GM19324 (cell line): ENCODE measurements around the gene ADGRL3.

Experiments
- ATAC-seq: cut with Tn5 transposase; IDR thresholded peaks from one replicate; pipeline ENCODE4 v1.9.1; 2021; ENCODE audit warnings: mild to moderate bottlenecking, moderate library complexity; ENCODE audit not compliant: unreplicated experiment, low FRiP score

ADGRL3 gene

GRCh38 chr4:62023633-62024032 lies 823.5 kb downstream of the ADGRL3 start:
- no peak for ATAC-seq

DNA sequence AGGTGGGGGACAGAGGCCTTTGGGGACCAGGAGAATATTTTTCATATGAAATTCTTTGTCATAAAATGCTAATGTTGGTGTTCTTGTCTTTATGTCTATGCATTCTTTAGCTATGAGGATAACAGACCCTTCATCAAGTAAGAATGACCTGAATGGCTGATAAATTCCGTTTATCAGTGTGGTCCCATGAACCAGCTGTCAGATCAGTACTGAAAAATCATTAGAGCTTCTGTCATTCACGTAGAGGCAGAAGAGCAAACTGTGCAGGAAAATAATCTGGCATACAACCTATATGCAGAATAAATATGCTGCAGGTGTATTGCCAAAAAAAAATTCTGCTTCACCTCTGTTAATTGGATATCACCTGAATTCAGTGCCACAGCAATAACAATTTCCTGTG lies 828.6 kb downstream of the ADGRL3 start:
- ATAC-seq = no peak

- ATAC-seq = no peak
These were observed 830.8 kb downstream of the ADGRL3 start for GRCh38 chr4:62030958-62031357.

DNA sequence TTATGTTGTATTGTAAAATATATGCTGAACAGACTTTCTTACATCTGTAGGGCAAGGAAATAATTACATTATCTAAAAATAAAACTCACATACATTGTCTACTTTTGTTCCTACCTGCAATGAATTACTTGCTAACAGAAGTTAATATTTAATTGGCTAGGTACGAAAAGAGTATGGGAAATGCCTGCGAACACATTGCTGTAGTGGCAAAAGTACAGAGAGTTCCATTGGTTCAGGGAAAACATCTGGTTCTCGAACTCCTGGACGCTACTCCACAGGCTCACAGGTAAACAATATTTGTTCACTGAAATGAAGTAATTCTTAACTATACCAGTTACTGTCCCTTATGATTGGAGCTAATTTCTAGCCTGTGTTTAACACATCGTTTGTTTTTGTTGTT lies 837.4 kb downstream of the ADGRL3 start:
- ATAC-seq = no peak

DNA sequence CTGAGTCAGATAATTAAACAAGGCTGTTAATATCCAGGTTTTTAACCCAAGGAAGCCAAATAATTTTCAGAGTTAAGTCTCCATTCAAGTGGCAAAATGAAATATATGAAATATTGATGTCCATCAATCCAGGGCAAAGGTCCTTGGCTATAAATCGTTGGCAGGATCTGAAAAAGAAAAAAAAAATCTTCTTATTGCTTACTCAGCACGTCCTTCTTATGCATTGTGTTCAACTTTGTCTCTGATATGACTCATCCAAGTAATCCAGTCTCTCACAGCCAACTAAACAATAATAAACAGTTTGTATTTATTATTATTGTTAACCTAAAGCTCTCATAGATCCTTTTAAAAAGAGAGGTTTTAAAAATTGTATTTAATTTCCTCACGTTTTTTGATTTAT lies 851.2 kb downstream of the ADGRL3 start:
- no peak for ATAC-seq

- no peak for ATAC-seq
These were observed 853.8 kb downstream of the ADGRL3 start for GRCh38 chr4:62053974-62054373.

GRCh38 chr4:62057031-62057430 lies 856.9 kb downstream of the ADGRL3 start:
- no peak for ATAC-seq

- no peak for ATAC-seq
These were observed 858.4 kb downstream of the ADGRL3 start for GRCh38 chr4:62058571-62058970.

DNA sequence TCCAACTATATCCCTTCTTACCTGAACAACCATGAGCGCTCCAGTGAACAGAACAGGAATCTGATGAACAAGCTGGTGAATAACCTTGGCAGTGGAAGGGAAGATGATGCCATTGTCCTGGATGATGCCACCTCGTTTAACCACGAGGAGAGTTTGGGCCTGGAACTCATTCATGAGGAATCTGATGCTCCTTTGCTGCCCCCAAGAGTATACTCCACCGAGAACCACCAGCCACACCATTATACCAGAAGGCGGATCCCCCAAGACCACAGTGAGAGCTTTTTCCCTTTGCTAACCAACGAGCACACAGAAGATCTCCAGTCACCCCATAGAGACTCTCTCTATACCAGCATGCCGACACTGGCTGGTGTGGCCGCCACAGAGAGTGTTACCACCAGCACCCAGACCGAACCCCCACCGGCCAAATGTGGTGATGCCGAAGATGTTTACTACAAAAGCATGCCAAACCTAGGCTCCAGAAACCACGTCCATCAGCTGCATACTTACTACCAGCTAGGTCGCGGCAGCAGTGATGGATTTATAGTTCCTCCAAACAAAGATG lies 870.2 kb downstream of the ADGRL3 start:
- ATAC-seq = no peak

DNA sequence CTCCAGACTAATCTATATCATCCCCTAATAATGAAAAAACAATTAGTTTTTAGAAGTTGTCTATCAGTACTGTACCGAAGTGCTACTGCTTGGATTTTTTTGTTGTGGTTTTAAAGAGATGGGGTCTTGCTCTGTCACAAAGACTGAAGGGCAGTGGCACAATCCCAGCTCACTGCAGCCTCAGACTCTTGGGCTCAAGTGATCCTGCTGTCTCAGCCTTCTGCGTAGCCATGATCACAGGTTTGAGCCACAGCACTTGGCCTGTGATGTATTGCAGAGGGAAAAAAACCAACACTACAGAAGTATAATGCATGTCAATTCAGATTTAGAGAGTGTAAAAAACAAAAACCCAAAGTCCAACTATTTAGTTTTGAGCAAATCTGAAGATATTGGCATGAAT lies 875.0 kb downstream of the ADGRL3 start:
- ATAC-seq = no peak

DNA sequence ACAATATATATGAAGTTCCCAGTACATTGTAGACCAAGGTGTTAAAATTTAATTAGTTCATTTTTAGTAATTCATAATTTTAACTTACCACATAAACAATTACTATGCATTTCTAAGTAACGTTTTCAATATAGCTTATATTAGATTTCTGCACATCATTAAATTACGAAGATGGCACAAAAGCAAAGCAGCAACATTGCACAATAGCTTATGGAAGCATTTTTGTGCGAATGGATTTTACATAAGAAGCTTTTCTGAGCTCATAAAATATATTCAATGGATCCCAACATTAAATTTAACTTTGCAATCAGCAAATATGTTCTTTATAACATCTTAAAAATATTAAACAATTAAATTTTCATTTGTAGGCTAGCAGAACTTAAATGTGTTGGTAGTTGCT lies 875.4 kb downstream of the ADGRL3 start:
- ATAC-seq = no peak

DNA sequence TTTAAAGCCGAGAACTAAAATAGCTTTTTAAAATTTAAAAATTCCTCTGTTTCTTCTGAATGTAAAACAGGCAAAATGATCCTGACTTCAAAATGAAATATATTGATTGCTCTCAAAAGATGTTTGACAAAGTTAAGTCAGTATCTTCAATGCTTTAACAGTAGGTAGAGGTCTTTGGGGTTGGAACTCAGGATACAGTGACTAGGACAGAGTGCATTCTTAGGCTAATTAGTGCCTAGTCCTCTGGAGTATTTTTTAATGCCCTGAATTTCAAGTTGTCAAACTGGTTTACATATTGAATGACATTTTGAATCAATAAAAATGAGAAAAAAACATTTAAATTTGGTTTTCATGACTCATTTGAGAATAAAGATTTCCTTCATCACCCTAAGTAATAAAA lies 877.3 kb downstream of the ADGRL3 start:
- ATAC-seq = no peak

DNA sequence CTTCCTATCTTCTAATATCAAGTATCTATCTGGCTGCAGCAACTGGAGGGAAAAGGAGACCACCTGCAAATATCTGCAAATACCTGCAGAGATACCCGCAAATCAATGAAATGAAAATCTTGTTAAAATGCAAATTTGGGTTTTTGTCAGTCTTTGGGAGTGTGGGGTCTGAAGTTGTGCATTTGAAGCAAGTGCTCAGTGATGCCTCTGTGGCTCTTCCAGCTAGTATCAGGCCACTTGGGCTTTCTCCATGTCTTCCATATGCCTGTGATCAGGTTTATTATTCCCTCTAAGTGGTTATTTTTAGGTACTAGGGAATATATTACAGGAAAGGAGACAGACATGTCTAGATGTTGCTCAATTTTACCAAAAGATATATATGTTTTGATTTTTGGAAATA lies 880.3 kb downstream of the ADGRL3 start:
- no peak for ATAC-seq

GRCh38 chr4:62087706-62088105 lies 887.6 kb downstream of the ADGRL3 start:
- no peak for ATAC-seq

GRCh38 chr4:62093735-62094134 lies 893.6 kb downstream of the ADGRL3 start:
- no peak for ATAC-seq

- no peak for ATAC-seq
These were observed 896.8 kb downstream of the ADGRL3 start for GRCh38 chr4:62096881-62097280.

DNA sequence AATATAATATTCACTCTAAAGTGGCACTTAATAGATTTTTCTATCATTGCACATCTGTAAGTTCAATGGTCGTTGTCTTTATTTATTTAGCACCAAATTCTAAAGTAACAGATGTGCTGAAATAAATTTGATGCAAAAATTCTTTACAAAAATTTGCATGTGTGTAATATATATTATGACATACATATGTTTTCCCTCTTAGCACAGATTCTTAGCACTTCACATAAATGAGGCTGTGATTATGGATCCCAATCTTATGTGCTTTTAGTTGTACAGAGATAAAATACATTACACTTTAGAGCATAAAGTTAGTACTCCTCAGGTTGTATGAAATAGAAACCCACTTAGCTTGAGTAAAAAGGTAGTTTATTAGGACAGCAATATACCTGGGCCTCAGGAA lies 915.1 kb downstream of the ADGRL3 start:
- ATAC-seq = no peak

DNA sequence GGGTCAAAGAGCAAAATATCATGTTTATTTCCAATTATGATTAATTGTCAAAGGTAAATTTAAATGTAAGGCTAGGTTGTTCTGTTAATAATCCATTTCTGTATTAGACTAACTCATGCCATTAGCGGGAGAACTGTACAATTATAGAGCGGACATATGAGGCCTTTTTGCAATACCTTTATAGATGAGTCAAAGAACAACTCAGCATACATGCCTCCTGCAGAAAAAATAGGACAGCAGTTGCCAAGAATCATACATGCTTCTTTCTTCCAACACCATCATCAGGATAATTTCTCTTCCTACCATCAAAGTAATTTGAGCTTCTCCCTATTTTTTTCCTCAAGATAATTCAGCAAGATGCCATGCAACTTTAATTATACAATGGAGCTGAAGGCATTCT lies 917.8 kb downstream of the ADGRL3 start:
- no peak for ATAC-seq

- no peak for ATAC-seq
These were observed 918.4 kb downstream of the ADGRL3 start for GRCh38 chr4:62118558-62118957.

DNA sequence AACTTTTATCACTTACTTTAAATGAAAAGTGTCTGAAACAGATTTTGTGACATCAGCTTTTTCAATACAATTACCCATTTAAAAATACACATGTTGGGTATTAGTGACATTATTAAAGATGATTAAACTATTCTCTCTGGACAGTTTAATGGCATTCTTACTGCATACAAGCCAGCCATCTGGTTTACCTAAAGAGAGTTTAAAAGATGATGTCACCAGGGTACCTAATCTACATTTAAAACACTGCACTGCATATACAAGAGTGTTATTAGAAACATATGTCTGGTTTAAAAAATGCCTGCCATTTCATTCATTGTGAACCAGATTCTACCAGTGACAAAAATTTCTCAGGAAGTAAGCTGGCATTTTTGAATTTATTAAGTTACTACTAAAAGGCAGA lies 919.1 kb downstream of the ADGRL3 start:
- ATAC-seq = no peak

DNA sequence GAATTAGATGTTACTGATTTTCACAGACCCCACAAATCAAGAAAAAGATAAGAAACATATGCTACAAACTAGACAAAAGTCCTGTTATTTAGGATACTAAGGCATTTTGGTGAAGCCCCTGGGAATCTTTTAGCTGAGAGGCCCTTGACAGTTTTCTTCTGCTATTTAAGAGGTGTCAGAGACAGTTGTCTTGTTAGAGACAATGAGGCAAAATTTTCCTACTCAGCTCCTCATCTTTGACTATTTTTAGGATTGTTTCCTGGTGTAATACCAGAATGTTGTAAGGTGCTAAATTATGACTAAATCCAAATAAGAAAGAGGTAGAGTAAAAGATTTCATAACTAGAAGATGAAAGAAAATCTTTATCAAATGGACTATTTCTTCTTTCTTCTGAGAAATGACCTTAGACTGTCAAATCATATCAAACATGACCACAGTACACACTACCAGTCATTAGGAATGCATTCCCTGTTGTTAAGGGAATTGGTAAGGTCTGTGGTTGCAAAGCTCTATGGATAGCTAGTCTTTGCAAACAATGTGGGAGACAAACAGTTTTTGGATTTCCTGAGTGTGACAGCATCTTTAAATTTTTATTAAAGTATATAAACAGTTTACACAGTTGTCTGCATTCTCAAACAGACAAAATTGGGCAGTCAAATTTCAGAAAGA lies 926.1 kb downstream of the ADGRL3 start:
- no peak for ATAC-seq
